GM21360 (cell line): ENCODE results near the gene UBE2I.

Experiments used
- ATAC-seq: cut with Tn5 transposase; IDR thresholded peaks from one replicate; pipeline ENCODE4 v1.9.1; 2021; ENCODE audit warnings: mild to moderate bottlenecking, moderate library complexity; ENCODE audit not compliant: unreplicated experiment

The UBE2I gene

DNA sequence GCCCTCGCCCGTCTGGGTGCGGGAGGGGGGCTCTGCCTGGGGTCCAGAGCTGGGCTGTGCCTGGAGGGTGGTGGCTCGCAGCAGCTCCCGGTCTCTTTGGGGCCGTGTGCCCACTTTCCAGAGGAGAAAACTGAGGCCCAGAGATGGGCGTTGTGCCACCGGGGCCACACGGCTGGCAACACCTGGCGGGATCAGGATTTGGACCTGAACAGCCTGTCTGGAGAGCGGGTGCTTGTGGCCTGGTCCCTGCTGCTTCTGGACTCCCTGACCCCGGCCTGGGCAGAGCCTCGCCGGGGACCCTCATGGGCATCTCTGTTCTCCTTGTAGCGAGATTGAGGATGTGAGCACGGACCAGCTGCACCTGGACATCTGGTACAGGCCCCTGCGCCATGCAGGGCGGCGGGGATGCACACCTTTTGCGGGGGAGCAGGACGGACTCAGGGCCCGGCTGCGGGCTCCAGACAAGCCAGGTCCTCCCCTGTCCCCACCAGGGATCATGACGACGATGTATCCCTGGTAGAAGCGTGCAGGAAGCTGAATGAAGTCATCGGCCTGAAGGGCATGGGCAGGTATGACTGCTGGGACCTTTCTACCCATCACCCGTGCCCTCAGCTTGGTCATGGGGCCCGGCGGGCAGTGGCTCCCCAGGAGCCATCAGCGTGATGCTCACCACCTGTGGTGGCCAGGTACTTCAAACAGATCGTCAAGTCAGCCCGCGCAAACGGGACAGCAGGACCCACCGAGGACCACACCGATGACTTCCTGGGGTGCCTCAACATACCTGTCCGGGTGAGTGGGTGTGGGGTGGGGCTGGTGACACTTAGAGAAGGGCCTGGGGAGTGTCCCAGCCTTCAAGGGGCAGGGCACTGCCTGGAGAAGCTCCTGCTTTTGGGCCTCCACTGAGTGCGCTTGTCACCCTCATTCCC is 32.3 kb downstream of the UBE2I start:
- ATAC-seq = no peak

DNA sequence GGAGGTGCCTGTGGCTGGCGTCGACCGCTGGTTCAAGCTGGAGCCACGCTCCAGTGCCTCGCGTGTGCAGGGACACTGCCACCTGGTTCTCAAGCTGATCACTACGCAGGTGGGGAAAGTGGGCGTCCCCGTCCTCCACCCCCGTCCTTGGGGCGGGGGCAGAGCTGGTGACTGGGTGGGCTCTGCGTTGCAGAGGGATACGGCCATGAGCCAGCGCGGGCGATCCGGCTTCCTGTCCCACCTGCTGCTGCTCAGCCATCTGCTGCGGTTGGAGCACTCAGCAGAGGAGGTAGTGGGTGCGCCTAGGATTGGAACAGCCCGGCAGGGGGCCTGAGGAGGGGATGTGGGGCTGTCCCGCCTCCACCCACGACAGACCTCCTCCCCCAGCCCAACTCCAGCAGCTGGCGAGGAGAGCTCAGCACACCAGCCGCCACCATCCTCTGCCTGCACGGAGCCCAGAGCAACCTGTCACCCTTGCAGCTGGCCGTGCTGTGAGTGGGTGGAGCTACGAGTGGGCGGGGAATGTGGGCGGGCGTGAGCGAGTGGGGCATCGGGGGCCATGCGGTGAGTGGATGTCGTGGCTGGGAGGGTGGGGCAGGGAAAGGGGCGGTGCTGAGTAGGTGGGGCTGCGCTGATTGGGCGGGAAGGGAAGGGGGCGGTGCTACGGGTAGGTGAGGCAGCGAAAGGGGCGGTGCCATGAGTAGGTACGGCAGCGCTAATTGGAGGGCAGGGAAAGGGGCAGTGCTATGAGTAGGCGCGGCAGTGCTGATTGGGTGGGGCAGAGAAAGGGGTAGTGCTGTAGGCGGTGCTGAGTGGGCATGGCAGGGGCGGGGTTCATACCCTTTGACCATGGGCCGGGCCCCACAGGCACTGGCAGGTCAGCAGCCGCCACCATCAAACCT is 33.3 kb downstream of the UBE2I start:
- ATAC-seq = peak; percentile 85

DNA sequence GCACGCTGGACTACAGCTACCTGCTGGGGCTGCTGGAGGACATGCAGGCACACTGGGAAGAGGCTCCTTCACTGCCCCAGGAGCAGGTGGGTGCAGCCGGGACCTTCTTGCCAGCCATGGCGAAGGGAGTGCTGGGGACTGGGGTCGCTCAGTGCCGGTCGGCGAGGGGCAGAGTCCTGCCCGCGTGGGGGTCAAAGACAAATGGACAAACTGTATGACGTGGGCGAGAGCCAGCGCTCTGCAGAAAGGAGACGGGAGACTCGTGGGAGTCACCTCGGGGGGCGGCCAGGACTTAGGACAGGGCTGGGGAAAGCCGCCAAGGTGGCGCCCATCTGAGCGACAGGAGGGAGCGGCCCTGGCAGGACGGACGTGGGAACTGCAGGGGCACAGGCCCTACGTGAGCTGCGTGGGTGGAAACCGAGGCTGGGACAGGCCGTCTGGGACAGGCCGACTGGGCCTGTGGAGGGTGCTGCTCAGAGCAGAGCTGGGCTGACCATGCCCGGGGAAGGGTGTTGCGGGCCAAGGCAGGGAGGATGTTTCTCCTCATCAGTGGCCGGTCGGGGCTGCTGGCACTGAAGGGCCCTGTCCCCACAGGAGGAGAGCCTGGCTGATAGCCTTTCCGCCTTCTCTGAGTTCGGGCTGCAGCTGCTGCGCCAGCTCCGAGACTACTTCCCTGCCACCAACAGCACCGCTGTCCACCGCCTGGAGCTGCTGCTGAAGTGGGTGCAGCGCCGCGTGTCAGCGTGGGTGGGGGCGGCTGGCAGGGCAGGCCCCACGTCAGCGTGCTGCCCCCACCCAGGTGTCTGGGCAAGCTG is 34.2 kb downstream of the UBE2I start:
- no peak for ATAC-seq

DNA sequence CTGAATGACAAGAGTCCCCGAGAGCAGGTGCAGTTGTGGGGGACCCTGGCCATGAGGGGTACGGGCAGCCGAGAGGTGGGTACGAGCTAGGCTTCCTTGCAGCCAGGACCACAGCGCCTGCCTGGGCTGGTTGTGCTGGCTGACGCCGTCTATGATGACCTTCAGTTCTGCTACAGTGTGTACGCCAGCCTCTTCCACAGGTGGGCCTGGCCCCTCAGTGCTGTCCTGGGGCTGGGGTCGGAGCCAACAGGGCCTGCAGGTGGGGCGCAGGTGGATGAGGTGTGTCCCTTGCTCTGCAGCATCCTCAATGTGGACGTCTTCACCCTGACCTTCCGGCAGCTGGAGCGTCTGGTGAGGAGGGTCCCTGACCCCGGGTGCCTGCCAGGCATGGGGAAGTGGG is 35.1 kb downstream of the UBE2I start:
- no peak for ATAC-seq

GRCh38 chr16:1345087-1345486 is 35.7 kb downstream of the UBE2I start:
- ATAC-seq = no peak

GRCh38 chr16:1345651-1346421 is 36.4 kb downstream of the UBE2I start:
- ATAC-seq = no peak

DNA sequence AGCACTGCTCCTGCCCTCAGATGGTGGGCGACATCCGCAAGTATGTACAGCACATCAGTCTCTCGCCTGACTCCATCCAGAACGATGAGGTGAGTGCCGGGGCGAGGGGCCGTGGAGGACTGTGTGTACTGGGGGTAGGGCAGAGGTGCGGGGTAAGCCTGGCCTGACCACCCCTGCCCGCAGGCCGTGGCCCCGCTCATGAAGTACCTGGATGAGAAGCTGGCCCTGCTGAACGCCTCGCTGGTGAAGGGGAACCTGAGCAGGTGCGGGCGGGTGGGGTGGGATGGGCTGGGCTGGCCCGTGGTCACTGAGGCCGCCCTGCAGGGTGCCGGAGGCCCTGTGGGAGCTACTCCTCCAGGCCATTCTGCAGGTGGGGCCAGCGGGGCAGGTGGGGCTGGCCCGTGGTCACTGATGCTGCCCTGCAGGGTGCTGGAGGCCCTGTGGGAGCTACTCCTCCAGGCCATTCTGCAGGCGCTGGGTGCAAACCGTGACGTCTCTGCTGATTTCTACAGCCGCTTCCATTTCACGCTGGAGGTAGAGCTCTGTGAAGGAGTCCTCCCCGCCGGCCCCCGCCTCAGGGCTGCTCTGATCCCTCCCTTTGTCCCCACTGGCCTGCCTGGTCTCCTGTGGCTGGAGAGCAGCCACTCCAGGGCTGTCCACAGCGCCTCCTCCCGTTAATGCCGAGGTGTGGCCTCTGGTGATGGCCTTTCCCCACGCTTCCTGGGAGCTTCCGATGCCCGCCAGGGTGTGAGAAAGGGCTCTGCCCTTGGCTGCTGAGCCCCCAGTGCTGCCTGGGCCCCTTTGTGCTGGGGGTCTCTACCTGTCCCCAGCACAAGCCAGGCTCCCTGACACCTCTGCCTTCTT is 37.2 kb downstream of the UBE2I start:
- ATAC-seq = no peak

DNA sequence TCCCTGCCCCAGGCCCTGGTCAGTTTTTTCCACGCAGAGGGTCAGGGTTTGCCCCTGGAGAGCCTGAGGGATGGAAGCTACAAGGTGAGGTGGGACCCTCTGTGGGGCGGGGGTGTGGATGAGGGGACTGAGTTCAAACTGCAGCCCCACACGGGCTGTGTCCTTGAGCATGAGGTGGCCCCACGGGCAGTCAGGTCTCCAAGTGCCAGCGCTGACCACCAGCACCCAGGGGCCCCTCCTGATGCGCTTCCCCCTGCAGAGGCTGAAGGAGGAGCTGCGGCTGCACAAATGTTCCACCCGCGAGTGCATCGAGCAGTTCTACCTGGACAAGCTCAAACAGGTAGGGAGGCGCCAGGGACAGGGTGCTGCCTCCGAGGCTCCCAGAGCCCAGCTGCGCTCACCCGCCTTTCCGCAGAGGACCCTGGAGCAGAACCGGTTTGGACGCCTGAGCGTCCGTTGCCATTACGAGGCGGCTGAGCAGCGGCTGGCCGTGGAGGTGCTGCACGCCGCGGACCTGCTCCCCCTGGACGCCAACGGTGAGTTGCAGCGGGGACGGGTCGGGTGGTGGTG is 37.9 kb downstream of the UBE2I start:
- ATAC-seq = no peak

DNA sequence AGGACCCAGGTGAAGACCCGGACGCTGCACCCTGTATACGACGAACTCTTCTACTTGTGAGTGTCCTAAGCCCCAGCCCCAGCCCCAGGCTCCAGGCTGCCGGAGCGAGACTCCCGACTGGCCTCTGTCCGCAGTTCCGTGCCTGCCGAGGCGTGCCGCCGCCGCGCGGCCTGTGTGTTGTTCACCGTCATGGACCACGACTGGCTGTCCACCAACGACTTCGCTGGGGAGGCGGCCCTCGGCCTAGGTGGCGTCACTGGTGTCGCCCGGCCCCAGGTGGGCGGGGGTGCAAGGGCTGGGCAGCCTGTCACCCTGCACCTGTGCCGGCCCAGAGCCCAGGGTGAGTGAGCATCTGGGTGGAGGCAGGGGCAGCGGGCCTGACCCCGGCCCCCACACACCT is 38.5 kb downstream of the UBE2I start:
- ATAC-seq = no peak

DNA sequence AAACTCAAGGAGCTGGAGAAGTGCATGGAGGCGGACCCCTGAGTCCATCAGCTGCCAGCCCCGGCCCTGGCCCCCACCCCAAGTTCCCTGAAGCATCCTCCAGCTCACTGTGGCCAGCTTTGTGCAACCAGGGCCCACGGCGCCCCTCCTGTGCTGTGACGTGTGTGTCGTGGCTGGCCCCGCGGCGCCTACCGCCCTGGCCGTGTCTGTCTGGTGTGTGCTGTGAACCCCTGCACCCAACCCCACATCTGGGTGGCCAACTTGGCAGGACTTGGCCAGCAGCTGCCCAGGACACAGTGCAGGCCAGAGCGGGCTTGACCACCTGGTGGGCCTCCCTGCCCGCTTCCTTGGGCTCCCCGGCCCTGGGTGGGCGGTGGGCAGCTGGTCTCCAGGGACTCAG is 39.0 kb downstream of the UBE2I start:
- ATAC-seq = no peak

DNA sequence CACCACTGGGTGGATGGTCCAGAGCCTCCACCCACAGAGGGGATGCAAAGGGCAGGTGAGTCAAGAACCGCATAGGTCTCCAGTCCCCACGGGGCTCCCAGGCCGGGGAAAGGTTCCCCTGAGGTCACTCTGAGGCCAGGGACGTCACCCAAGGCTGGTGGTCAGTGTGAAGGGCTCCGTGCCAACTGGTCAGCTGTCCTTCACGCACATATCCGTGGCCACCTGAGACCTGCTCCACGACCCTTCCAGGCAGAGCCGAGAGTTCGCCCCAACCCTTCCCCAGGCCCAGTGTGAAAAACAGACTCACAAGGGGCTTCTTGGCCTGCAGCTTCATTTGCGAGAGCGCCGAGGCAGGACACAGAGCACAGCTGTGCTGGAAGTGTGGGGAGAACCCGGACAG is 39.5 kb downstream of the UBE2I start:
- no peak for ATAC-seq

DNA sequence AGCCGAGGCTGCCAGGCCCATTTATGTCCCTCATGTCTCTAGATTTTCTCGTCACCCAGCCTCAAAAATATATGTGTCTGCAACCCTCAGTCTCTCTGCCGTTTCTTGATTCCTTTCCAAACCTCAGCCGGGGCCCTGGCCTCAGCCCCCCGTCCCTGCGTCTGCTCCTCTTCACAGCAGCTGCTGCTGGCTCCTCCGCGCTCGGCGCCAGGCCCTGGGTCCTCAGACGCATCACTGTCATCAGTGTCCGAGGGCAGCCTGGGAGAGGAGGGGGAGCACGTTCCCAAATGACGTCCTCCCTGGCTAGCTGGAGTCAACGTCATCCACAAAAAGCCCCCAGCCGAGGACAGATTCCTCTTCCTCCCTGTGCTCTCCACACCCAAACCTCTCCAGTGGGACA is 39.9 kb downstream of the UBE2I start:
- ATAC-seq = no peak

GRCh38 chr16:1349951-1350350 is 40.5 kb downstream of the UBE2I start:
- no peak for ATAC-seq

GRCh38 chr16:1350691-1351090 is 41.3 kb downstream of the UBE2I start:
- ATAC-seq = no peak

- ATAC-seq = peak; percentile 18
Measured at GRCh38 chr16:1351215-1351581, 41.8 kb downstream of the UBE2I start.

DNA sequence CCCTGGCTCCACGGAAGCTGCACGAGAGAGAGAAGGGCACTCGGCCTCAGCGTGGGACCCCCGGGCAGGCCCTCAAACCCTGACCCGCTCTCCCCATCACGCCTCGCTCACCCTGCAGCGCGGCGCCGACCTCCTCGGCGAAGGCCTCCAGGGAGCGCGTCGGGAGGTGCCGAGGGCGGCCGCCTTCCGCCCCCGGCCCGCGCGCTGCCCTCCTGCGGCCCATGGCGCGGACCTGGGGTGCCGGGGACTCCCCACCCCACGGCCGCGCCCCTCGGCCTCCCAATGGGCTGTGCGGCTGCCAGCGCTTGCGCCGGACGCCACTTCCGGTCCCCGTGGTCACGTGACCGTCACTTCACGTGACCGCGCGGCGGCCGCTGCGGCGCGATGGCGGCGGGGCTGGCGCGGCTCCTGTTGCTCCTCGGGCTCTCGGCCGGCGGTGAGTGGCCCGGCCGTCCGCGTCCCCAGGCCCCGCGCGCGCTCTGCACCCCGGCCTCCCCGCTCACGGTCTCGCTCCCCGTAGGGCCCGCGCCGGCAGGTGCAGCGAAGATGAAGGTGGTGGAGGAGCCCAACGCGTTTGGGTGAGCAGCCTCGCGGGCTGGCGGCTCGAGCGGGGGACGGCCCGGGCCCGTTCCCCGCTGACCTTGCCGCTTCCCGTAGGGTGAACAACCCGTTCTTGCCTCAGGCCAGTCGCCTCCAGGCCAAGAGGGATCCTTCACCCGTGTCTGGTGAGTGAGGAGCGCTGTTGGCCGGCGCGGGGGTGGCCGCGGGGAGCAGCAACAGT is 42.3 kb downstream of the UBE2I start, which contains the start of the genes GNPTG and TSR3:
Gene GNPTG (plus strand): TSS at position 350 of the 781 bp plus-strand sequence. CDS start 35 bp downstream, at position 385.
Gene TSR3 (minus strand): TSS at position 297 of the 781 bp plus-strand sequence. CDS start 74 bp downstream, at position 223.
- ATAC-seq = peak; percentile 65

DNA sequence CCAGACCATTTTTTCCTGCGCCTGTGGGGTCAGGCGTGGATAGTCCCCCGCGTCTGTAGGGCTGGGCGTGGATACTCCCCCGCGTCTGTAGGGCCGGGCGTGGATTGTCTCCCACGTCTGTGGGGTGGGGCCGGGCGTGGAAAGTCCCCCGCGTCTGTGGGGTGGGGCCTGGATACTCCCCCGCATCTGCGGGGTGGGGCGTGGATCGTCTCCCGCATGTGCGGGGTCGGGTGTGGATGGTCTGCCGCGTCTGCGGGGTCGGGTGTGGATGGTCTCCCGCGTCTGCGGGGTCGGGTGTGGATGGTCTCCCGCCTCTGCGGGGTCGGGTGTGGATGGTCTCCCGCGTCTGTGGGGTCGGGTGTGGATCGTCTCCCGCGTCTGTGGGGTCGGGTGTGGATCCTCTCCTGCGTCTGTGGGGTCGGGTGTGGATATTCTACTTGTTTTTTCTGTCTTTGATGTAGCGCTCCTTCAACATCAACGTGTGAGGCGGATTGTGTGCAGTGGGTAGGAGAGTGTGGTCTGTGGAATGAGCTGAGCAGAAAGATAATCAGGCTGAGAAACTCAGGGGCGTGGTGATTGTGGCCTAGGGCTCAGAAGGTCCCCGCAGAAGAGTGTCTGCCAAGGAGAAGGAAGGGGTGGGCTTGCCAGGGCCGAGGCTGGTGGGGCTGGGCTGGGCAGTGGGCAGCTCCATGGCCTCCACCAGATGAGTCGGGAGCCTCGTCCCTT is 45.5 kb downstream of the UBE2I start:
- ATAC-seq = no peak
